HG02759 (cell line): ENCODE results near the gene BDNF.

Experiments
- ATAC-seq: cut with Tn5 transposase; IDR thresholded peaks from one replicate; pipeline ENCODE4 v1.9.1; 2021; ENCODE audit warnings: mild to moderate bottlenecking, moderate library complexity; ENCODE audit not compliant: unreplicated experiment

The BDNF gene

GRCh38 chr11:27626938-27627586 lies 73.2 kb downstream of the BDNF start:
- ATAC-seq, result no peak

- ATAC-seq, result no peak
Observed at GRCh38 chr11:27626269-27626937, 73.9 kb downstream of the BDNF start.

- no peak for ATAC-seq
Observed at GRCh38 chr11:27625347-27625912, 74.8 kb downstream of the BDNF start.

- ATAC-seq, result no peak
Observed at GRCh38 chr11:27623945-27624523, 76.2 kb downstream of the BDNF start.

- ATAC-seq, result no peak
Observed at GRCh38 chr11:27622541-27623300, 77.5 kb downstream of the BDNF start.

- ATAC-seq, result no peak
Observed at GRCh38 chr11:27621405-27622161, 78.7 kb downstream of the BDNF start.

GRCh38 chr11:27619763-27620335 lies 80.4 kb downstream of the BDNF start:
- ATAC-seq, result no peak

GRCh38 chr11:27619039-27619574 lies 81.1 kb downstream of the BDNF start:
- no peak for ATAC-seq

GRCh38 chr11:27618281-27618915 lies 81.9 kb downstream of the BDNF start:
- ATAC-seq, result no peak

GRCh38 chr11:27616711-27617110 lies 83.5 kb downstream of the BDNF start:
- no peak for ATAC-seq

- no peak for ATAC-seq
Observed at GRCh38 chr11:27615833-27616232, 84.4 kb downstream of the BDNF start.

GRCh38 chr11:27614092-27614491 lies 86.2 kb downstream of the BDNF start:
- no peak for ATAC-seq

- ATAC-seq, result no peak
Observed at GRCh38 chr11:27612932-27613880, 87.0 kb downstream of the BDNF start.

GRCh38 chr11:27611947-27612455 lies 88.3 kb downstream of the BDNF start:
- no peak for ATAC-seq

- ATAC-seq, result no peak
Observed at GRCh38 chr11:27611390-27611789, 88.9 kb downstream of the BDNF start.

- no peak for ATAC-seq
Observed at GRCh38 chr11:27610946-27611345, 89.3 kb downstream of the BDNF start.

GRCh38 chr11:27610280-27610679 lies 90.0 kb downstream of the BDNF start:
- no peak for ATAC-seq

GRCh38 chr11:27608951-27609350 lies 91.3 kb downstream of the BDNF start:
- no peak for ATAC-seq
